IMR-90 (cell line): ENCODE data around the gene TMEM50A. TPM values are rescaled to one million over a fixed set of nuclear protein-coding genes. Genes with fewer than 3 reads are reported as not detected.
"Not testable (repeated sequence)": the region's sequence is repeated elsewhere in the genome, so short reads cannot be mapped to it uniquely, and the experiment has no call there.

Experiments
- ATAC-seq: fragments of 200-7000 bp; cut with Tn5 transposase; 2 replicates; pipeline ENCODE4 v1.9.1; 2020; ENCODE audit warnings: low read depth, mild to moderate bottlenecking, moderate library complexity
- BruUV-seq: library from RNA; stranded (reverse); fragments of 400-500 nt; replicated peaks from 2 replicates; lab custom pipeline; 2021; lab: Mats Ljungman, UMichigan
- CTCF ChIA-PET: fragments of 300-600 bp; formaldehyde crosslinking; extraction: SDS; loops from one replicate; lab custom pipeline; 2021; ENCODE audit warnings: antibody characterized with exemption; lab: Yijun Ruan, JAX
- POLR2A ChIA-PET: fragments of 300-600 bp; sonication (Branson Sonifier 250); formaldehyde crosslinking; loops from one replicate; lab custom pipeline; 2022; ENCODE audit warnings: antibody characterized with exemption; ENCODE audit not compliant: unreplicated experiment; lab: Charles Lee
- DNase-seq: peaks from one replicate; pipeline ENCODE4 v3.0.0; 2013
- H2AFZ ChIP-seq: replicated peaks from 2 replicates; pipeline ENCODE3; 2013; ENCODE audit warnings: low read length, mild to moderate bottlenecking; ENCODE audit not compliant: poor library complexity
- H2AK5ac ChIP-seq: 2 replicates; pipeline ENCODE4 v1.6.1; 2013; ENCODE audit warnings: low read depth, low read length, inconsistent platforms
- H2AK9ac ChIP-seq: replicated peaks from 2 replicates; pipeline ENCODE3; 2013; ENCODE audit warnings: mild to moderate bottlenecking, low read depth, low read length, moderate library complexity; ENCODE audit not compliant: poor library complexity
- H2BK120ac ChIP-seq: 2 replicates; pipeline ENCODE4 v1.6.1; 2013; ENCODE audit warnings: low read depth, low read length, inconsistent platforms
- H2BK15ac ChIP-seq: 3 replicates; pipeline ENCODE4 v1.6.1; 2013; ENCODE audit warnings: low read depth, low read length, inconsistent platforms
- H2BK20ac ChIP-seq: 2 replicates; pipeline ENCODE4 v1.6.1; 2013; ENCODE audit warnings: low read depth, mild to moderate bottlenecking, inconsistent platforms, low read length, moderate library complexity
- H2BK5ac ChIP-seq: 2 replicates; pipeline ENCODE4 v1.6.1; 2013; ENCODE audit warnings: mild to moderate bottlenecking, low read depth, low read length, inconsistent platforms; ENCODE audit not compliant: poor library complexity, severe bottlenecking
- H3K14ac ChIP-seq: replicated peaks from 2 replicates; pipeline ENCODE4 v1.6.1; 2013; ENCODE audit warnings: low read depth, low read length, inconsistent platforms
- H3K18ac ChIP-seq: 2 replicates; pipeline ENCODE4 v1.6.1; 2013; ENCODE audit warnings: low read depth, low read length, control low read depth
- H3K23ac ChIP-seq: 2 replicates; pipeline ENCODE4 v1.6.1; 2013; ENCODE audit warnings: low read depth, low read length, inconsistent platforms
- H3K27ac ChIP-seq: 2 replicates; pipeline ENCODE4 v1.5.1; 2013; ENCODE audit warnings: mild to moderate bottlenecking, control low read depth, low read length; ENCODE audit not compliant: insufficient read depth
- H3K27me3 ChIP-seq: 2 replicates; pipeline ENCODE4 v1.6.1; 2013; ENCODE audit warnings: low read length; ENCODE audit not compliant: control insufficient read depth, insufficient read depth
- H3K36me3 ChIP-seq: 2 replicates; pipeline ENCODE4 v1.6.1; 2013; ENCODE audit warnings: low read length, mixed read lengths; ENCODE audit not compliant: control insufficient read depth, insufficient read depth
- H3K4ac ChIP-seq: 2 replicates; pipeline ENCODE4 v1.6.1; 2013; ENCODE audit warnings: low read depth, low read length, inconsistent platforms
- H3K4me1 ChIP-seq: 2 replicates; pipeline ENCODE4 v1.6.1; 2013; ENCODE audit warnings: low read length, mixed read lengths; ENCODE audit not compliant: control insufficient read depth, insufficient read depth
- H3K4me2 ChIP-seq: 2 replicates; pipeline ENCODE4 v1.6.1; 2013; ENCODE audit warnings: low read depth, mild to moderate bottlenecking, control low read depth, low read length, moderate library complexity
- H3K4me3 ChIP-seq: 2 replicates; pipeline ENCODE4 v1.5.1; 2013; ENCODE audit warnings: low read depth, mild to moderate bottlenecking, control low read depth, low read length, moderate library complexity; ENCODE audit not compliant: insufficient read depth
- H3K56ac ChIP-seq: 2 replicates; pipeline ENCODE4 v1.6.1; 2013; ENCODE audit warnings: low read length, inconsistent platforms; ENCODE audit not compliant: insufficient read depth; ENCODE audit errors: extremely low read depth
- H3K79me1 ChIP-seq, 2 experiments: 2 replicates each; pipeline ENCODE4 v1.6.1; 2013; ENCODE audit warnings: low read length in 2 of 2, inconsistent platforms in 1 of 2, low read depth in 1 of 2
- H3K9ac ChIP-seq: 2 replicates; pipeline ENCODE4 v1.6.1; 2013; ENCODE audit warnings: low read depth, low read length, control low read depth
- H3K9me1 ChIP-seq: 2 replicates; pipeline ENCODE4 v1.6.1; 2013; ENCODE audit warnings: low read length, inconsistent platforms; ENCODE audit not compliant: insufficient read depth
- H3K9me3 ChIP-seq: 2 replicates; pipeline ENCODE4 v1.6.1; 2013; ENCODE audit warnings: low read length; ENCODE audit not compliant: control insufficient read depth, insufficient read depth
- H4K20me1 ChIP-seq: 2 replicates; pipeline ENCODE4 v1.6.1; 2013; ENCODE audit warnings: low read length, inconsistent platforms; ENCODE audit not compliant: insufficient read depth
- H4K5ac ChIP-seq: 2 replicates; pipeline ENCODE4 v1.6.1; 2013; ENCODE audit warnings: mild to moderate bottlenecking, low read depth, low read length, control low read depth
- H4K8ac ChIP-seq, 2 experiments: 2 replicates each; pipeline ENCODE4 v1.6.1; 2013; ENCODE audit warnings: low read depth in 2 of 2, low read length in 2 of 2, control low read depth in 1 of 2, inconsistent platforms in 1 of 2
- H4K91ac ChIP-seq: 2 replicates; pipeline ENCODE4 v1.6.1; 2013; ENCODE audit warnings: low read depth, low read length, inconsistent platforms; ENCODE audit not compliant: insufficient read depth
- FOS ChIP-seq: fragments of 150-350 bp; IDR thresholded peaks from 2 replicates; pipeline ENCODE4 v1.6.1; 2016; ENCODE audit warnings: low read depth, low read length
- WGBS, 2 experiments: methylation state at CpG; one replicate each; pipeline versions ENCODE4 v1.1.5 to v1.1.7; 2013; ENCODE audit warnings: missing lambda C conversion rate in 2 of 2; ENCODE audit not compliant: insufficient read length in 1 of 2; ENCODE audit errors: extremely low coverage in 2 of 2; 5-methylcytosine and 5-hydroxymethylcytosine counted together
- dilution Hi-C: fragments of 300-500 bp; cut with HindIII; formaldehyde crosslinking; loops from one replicate; pipeline ENCODE4 v1.14.3; 2018; ENCODE audit warnings: low sequenced_read_pairs; ENCODE audit not compliant: unreplicated experiment
- in situ Hi-C: fragments of 300-500 bp; cut with MboI; formaldehyde crosslinking; loops from 3 replicates; pipeline ENCODE4 v1.14.3; 2019; ENCODE audit warnings: low sequenced_read_pairs, inconsistent platforms, mixed read lengths
- intact Hi-C: fragments of 100-400 bp; cut with micrococcal nuclease; formaldehyde crosslinking; loops from 2 replicates; pipeline ENCODE4 v1.10.0; 2022
- polyA plus RNA-seq, 3 experiments: library from polyadenylated mRNA; depleted of rRNA; stranded (reverse); fragments of >200 nt; gene quantifications; 2 replicates each; pipeline ENCODE4 v1.2.3, GENCODE V29; 2012; ENCODE audit warnings: low replicate concordance in 1 of 3
- total RNA-seq: library from RNA; depleted of rRNA; stranded (reverse); fragments of >200 nt; gene quantifications from 2 replicates; pipeline ENCODE4 v1.2.3, GENCODE V29; 2012

Gene TMEM50A
- total and polyA plus RNA-seq, 2 of the 4 experiments (the other 2 are of a cell fraction), result 48.4 to 63.9 TPM

GRCh38 chr1:25371757-25372156 lies 33.6 kb downstream of the TMEM50A start:
- H3K56ac ChIP-seq, result peak overlapping the region; percentile 66
- H3K36me3 ChIP-seq, POLR2A ChIA-PET, dilution Hi-C loops, H3K79me1 ChIP-seq, H3K4me1 ChIP-seq, H2AK9ac ChIP-seq, H2AFZ ChIP-seq, BruUV-seq, H3K9me1 ChIP-seq, H3K9me3 ChIP-seq, H4K20me1 ChIP-seq, H3K4me3 ChIP-seq, in situ Hi-C loops, H3K27me3 ChIP-seq, CTCF ChIA-PET, intact Hi-C loops: not testable (repeated sequence)
- H2BK5ac ChIP-seq, result peak overlapping the region; percentile 75
- peak overlapping the region; percentile 64; the same call in 1 of the 2 replicates for H4K5ac ChIP-seq
- no CpG with 5 or more reads among the region's 7 CpGs for WGBS, 2 experiments
- peak overlapping the region; percentile 57; the same call in 1 of the 2 replicates for H3K23ac ChIP-seq
- H3K18ac ChIP-seq, result peak overlapping the region; percentile 44
- DNase-seq, result peak; percentile 87
- peak overlapping the region; percentile 88 for H4K91ac ChIP-seq
- H2AK5ac ChIP-seq, result peak overlapping the region; percentile 98
- H3K27ac ChIP-seq, result peak overlapping the region; percentile 85
- H2BK15ac ChIP-seq, result peak overlapping the region; percentile 85; the same call in 1 of the 3 replicates
- H3K9ac ChIP-seq, result peak overlapping the region; percentile 36; the same call in 1 of the 2 replicates
- H2BK20ac ChIP-seq, result peak overlapping the region; percentile 93
- peak overlapping the region; percentile 90 for H3K14ac ChIP-seq
- peak; percentile 93 for ATAC-seq
- TF ChIP-seq FOS, result 0 out of 2 replicates have a peak, but pooled peaks have one; percentile 11
- peak overlapping the region; percentile 32 to 64 for H4K8ac ChIP-seq
- peak overlapping the region; percentile 97 for H2BK120ac ChIP-seq
- peak overlapping the region; percentile 94 for H3K4ac ChIP-seq
- H3K4me2 ChIP-seq, result peak overlapping the region; percentile 54; the same call in 1 of the 2 replicates

- H3K9ac ChIP-seq, H3K9me3 ChIP-seq, H3K18ac ChIP-seq, POLR2A ChIA-PET, H2AK5ac ChIP-seq, H4K91ac ChIP-seq, H2BK5ac ChIP-seq, H3K4ac ChIP-seq, intact Hi-C loops, H2BK120ac ChIP-seq, H4K20me1 ChIP-seq, CTCF ChIA-PET, H3K4me2 ChIP-seq, H3K27me3 ChIP-seq, H3K4me3 ChIP-seq, H2AK9ac ChIP-seq, dilution Hi-C loops, H3K4me1 ChIP-seq, DNase-seq, H3K36me3 ChIP-seq, H3K23ac ChIP-seq, H4K8ac ChIP-seq, H2AFZ ChIP-seq, H3K79me1 ChIP-seq, H2BK20ac ChIP-seq, H4K5ac ChIP-seq, H2BK15ac ChIP-seq, in situ Hi-C loops, H3K56ac ChIP-seq, BruUV-seq, ATAC-seq, H3K14ac ChIP-seq, H3K9me1 ChIP-seq, H3K27ac ChIP-seq: not testable (repeated sequence)
- 92% methylated on average over 2 of the region's 3 CpGs; no CpG with 5 or more reads in 1 of the 2 experiments for WGBS, 2 experiments
These were observed 40.2 kb downstream of the TMEM50A start for GRCh38 chr1:25378367-25378766.
